Thoracic aorta endothelial cell (primary cell): ENCODE data around the gene CHRNA9. TPM values are rescaled to one million over a fixed set of nuclear protein-coding genes. Genes with fewer than 3 reads are reported as not detected.

Experiments used
- small RNA-seq: library from RNA; depleted of rRNA; stranded (forward); fragments of <200 nt; gene quantifications from one replicate; pipeline ENCODE3, GENCODE V24; 2012
- total RNA-seq: library from RNA; depleted of rRNA; stranded (reverse); fragments of >200 nt; gene quantifications from 2 replicates; pipeline ENCODE4 v1.2.3, GENCODE V29; 2012

The CHRNA9 gene
- total RNA-seq: not detected in 2 replicates

GRCh38 chr4:40334591-40335524 is at the start of gene CHRNA9:
CHRNA9 (plus strand) TSS chr4:40335333; CDS start chr4:40335468, 135 bp downstream.

Small RNA genes within 50 kb of the gene (small RNA-seq; reads per million reads assigned to genes)
- not detected for gene RNU7-74P

Other genes starting within 250 kb of the CHRNA9 start
- gene RHOH, start 138.3 kb upstream of the CHRNA9 start, total RNA-seq: 0.22 TPM in 1 of 2 replicates, not detected in the other